Upper lobe of right lung (tissue), 1 donor: ENCODE measurements around the gene ANKS1B. TPM values are rescaled to one million over a fixed set of nuclear protein-coding genes. Genes with fewer than 3 reads are reported as not detected.
"Not testable (repeated sequence)": the region's sequence is repeated elsewhere in the genome, so short reads cannot be mapped to it uniquely, and the experiment has no call there.

Experiments used
- ATAC-seq: fragments of 200-7000 bp; cut with Tn5 transposase; one replicate; pipeline ENCODE4 v1.9.1; 2020; ENCODE audit warnings: mild to moderate bottlenecking, moderate library complexity
- DNase-seq: peaks from one replicate; pipeline ENCODE4 v3.0.0-alpha.2; 2020
- H3K27ac ChIP-seq: fragments of 200-600 bp; one replicate; pipeline ENCODE4 v1.8.0; 2022
- H3K27me3 ChIP-seq: fragments of 200-600 bp; one replicate; pipeline ENCODE4 v1.8.0; 2022; ENCODE audit warnings: mild to moderate bottlenecking
- H3K36me3 ChIP-seq: fragments of 200-600 bp; one replicate; pipeline ENCODE4 v1.8.0; 2022
- H3K4me1 ChIP-seq: fragments of 200-600 bp; one replicate; pipeline ENCODE4 v1.8.0; 2022
- H3K4me3 ChIP-seq: fragments of 200-600 bp; one replicate; pipeline ENCODE4 v1.8.0; 2022; ENCODE audit warnings: mild to moderate bottlenecking
- H3K9me3 ChIP-seq: fragments of 200-600 bp; one replicate; pipeline ENCODE4 v1.8.0; 2022
- CTCF ChIP-seq: fragments of 200-600 bp; IDR thresholded peaks from one replicate; pipeline ENCODE4 v1.8.0; 2022; ENCODE audit warnings: antibody characterized with exemption
- intact Hi-C: fragments of 100-400 bp; cut with DNase I; formaldehyde crosslinking; loops from one replicate; pipeline ENCODE4 v1.11.0; 2022
- total RNA-seq: library from RNA; stranded (reverse); fragmentation: NEBNext Ultra II Directional; extraction: Animal tissue kit (Norgen Biotek cat#: 25700); gene quantifications from one replicate; pipeline ENCODE4 v1.2.1, GENCODE V29; 2021
- donor health status: DM: no; HTN: yes; CAD: no; lungs with severe emphysema.

Gene ANKS1B
- total RNA-seq, 1 donor from 2014 or later = 5.3 TPM

DNA sequence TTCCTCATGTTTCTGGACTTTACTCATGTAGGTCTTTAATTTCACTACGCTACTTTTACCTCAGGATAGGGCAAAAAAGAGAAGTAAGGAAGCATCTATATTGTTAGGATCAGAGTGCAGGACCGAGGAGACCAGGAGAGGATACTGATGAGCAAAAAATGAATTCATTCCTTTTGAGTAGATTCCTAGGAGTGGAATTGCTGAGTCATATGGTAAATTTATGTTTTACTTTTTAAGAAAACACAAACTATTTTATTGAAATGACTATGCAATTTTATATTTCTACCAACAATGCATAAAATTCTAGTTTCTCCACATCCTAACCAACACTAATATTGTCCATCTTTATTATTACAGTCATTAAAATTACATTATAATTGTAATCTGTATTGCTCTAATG lies 388.0 kb downstream of the ANKS1B start:
- Histone ChIP-seq H3K4me1 (no peaks in the 10 kb centered on the region), H3K27ac (no peak overlapping the region), H3K4me3 (no peak overlapping the region), H3K9me3 (no peaks in the 10 kb centered on the region), H3K36me3 (no peaks in the 10 kb centered on the region), H3K27me3 (no peaks in the 10 kb centered on the region)
- no peak for TF ChIP-seq CTCF
- intact Hi-C loops = no loop called here
- ATAC-seq (no peak), DNase-seq (no peak)

DNA sequence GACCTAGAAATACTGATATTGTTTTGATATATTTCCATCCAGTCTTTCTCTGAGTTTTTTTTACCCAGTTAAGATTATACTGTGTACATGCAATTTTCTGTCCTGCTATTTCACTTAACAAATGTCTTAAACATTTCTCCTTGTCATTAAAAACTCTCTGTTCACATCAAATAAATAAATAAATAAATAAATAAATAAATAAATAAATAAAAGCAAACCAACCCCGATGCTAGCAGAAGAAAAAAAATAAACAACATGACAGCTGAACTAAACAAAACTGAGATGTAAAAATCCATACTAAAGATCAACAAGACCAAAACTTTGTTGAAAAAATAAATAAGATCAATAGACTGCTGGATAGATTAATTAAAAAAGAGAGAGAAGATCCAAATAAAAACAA lies 407.6 kb downstream of the ANKS1B start:
- H3K4me1 ChIP-seq, DNase-seq, H3K36me3 ChIP-seq, H3K9me3 ChIP-seq, ATAC-seq, H3K27me3 ChIP-seq, H3K27ac ChIP-seq, intact Hi-C loops, H3K4me3 ChIP-seq: not testable (repeated sequence)

DNA sequence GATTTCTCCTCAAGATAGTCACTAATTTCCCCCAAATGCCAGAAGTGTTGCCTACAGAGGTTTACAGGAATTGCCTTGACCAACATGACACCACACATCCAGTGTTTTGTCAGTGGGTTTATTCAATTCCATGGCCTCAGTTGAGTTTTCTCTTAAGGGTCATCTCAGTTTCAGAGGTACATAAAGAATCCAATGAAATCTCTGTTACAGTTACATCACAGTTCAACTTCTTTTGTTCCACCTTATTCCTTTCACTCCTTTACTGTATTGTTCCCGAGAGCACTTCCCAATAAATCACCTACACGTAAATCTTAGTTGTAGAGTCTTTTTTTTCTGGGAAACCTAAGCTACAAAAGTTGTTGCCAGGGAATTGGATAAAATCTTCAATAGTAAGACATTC lies 410.8 kb downstream of the ANKS1B start:
- no peak overlapping the region for H3K4me3 ChIP-seq
- no peak overlapping the region for H3K27ac ChIP-seq
- H3K27me3 ChIP-seq = no peaks in the 10 kb centered on the region
- H3K4me1 ChIP-seq = no peaks in the 10 kb centered on the region
- DNase-seq (no peak), ATAC-seq (no peak)
- no peaks in the 10 kb centered on the region for H3K9me3 ChIP-seq
- intact Hi-C loops = no loop called here
- TF ChIP-seq CTCF = no peak
- H3K36me3 ChIP-seq = no peaks in the 10 kb centered on the region

GRCh38 chr12:99567072-99567471 lies 417.7 kb downstream of the ANKS1B start:
- no peak for TF ChIP-seq CTCF
- H3K27ac ChIP-seq = no peak overlapping the region
- intact Hi-C loops = no loop called here
- ATAC-seq (no peak), DNase-seq (no peak)
- H3K36me3 ChIP-seq = no peaks in the 10 kb centered on the region
- H3K4me3 ChIP-seq = no peak overlapping the region
- no peaks in the 10 kb centered on the region for H3K4me1 ChIP-seq
- H3K27me3 ChIP-seq = no peaks in the 10 kb centered on the region
- H3K9me3 ChIP-seq = no peaks in the 10 kb centered on the region

DNA sequence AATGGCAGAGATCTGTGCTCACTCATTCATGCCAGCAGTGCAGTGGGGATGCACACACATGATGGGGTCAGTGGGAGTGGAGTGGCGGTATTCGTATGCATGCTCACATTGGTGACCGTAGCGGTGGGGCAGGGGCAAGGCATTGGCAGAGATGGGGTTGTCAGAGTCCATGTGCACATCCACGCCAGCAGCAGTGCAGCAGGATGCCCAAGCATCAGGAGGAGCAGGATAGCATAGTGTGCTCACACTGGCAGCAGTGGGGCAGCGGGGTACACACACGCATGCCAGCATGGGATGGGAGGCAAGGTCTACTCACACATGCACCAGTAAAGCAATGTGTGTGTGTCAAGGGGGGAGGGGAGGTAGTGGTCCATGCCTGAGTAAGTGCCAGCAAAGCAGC lies 426.6 kb downstream of the ANKS1B start:
- Histone ChIP-seq H3K9me3 (no peaks in the 10 kb centered on the region), H3K4me1 (no peaks in the 10 kb centered on the region), H3K27me3 (no peaks in the 10 kb centered on the region), H3K36me3 (no peaks in the 10 kb centered on the region), H3K27ac (no peak overlapping the region), H3K4me3 (no peak overlapping the region)
- intact Hi-C loops = no loop called here
- TF ChIP-seq CTCF = no peak
- ATAC-seq (peak; percentile 43), DNase-seq (no peak)

- Histone ChIP-seq H3K4me3 (no peak overlapping the region), H3K4me1 (no peaks in the 10 kb centered on the region), H3K9me3 (no peaks in the 10 kb centered on the region), H3K36me3 (no peaks in the 10 kb centered on the region), H3K27me3 (no peaks in the 10 kb centered on the region), H3K27ac (no peak overlapping the region)
- DNase-seq (no peak), ATAC-seq (no peak)
- no peak for TF ChIP-seq CTCF
- intact Hi-C loops = no loop called here
Observed at GRCh38 chr12:99553461-99553860, 431.3 kb downstream of the ANKS1B start.
